MM.1S (cell line): ENCODE measurements around the gene MED16.

Source experiments
- CTCF ChIP-seq: fragments of 300-600 bp; sonication (generic); IDR thresholded peaks from 2 replicates; pipeline ENCODE4 v1.5.1; 2016; ENCODE audit warnings: antibody characterized with exemption, low read length, mixed read lengths
- EZH2 ChIP-seq: fragments of 300-600 bp; sonication (generic); optimal IDR thresholded peaks from 2 replicates; pipeline ENCODE3; 2017; ENCODE audit warnings: low read depth, mild to moderate bottlenecking, antibody characterized with exemption, low read length, mixed read lengths
- EZH2phosphoT487 ChIP-seq: fragments of 300-600 bp; sonication (generic); IDR thresholded peaks from 2 replicates; pipeline ENCODE4 v1.6.1; 2018; ENCODE audit warnings: antibody characterized with exemption, low read length

GRCh38 chr19:876780-877314 is 16.1 kb downstream of the MED16 start:
- TF ChIP-seq EZH2 (no peak), CTCF (no peak), EZH2phosphoT487 (no peak)
